ENCODE measurements around the gene ETV5.

GRCh38 chr3:186032321-186032720 is 76.6 kb downstream of the ETV5 start:
- TF ChIP-seq ZNF274 (IDR thresholded peaks at IDR 0.05; ENCODE audit: low read length) (no peak), ZNF274 (tag by site-specific recombination; IDR thresholded peaks at IDR 0.05; ENCODE audit: borderline replicate concordance) (no peak), CTCF (tag by site-specific recombination; IDR thresholded peaks at IDR 0.05) (no peak), RBAK (tag by site-specific recombination; IDR thresholded peaks at IDR 0.05) (no peak), ZNF544 (tag by site-specific recombination; IDR thresholded peaks at IDR 0.05) (no peak), BCL11A (tag by site-specific recombination; IDR thresholded peaks at IDR 0.05; ENCODE audit: low read depth) (no peak), ZNF704 (tag by site-specific recombination; IDR thresholded peaks at IDR 0.05) (no peak), PATZ1 (tag by site-specific recombination; IDR thresholded peaks at IDR 0.05) (no peak), ZNF530 (tag by site-specific recombination; IDR thresholded peaks at IDR 0.05; ENCODE audit: low read depth) (no peak), ATF2 (tag by site-specific recombination; IDR thresholded peaks at IDR 0.05; ENCODE audit: low read depth) (no peak), ZNF24 (tag by site-specific recombination; IDR thresholded peaks at IDR 0.05) (no peak), ZNF121 (tag by site-specific recombination; IDR thresholded peaks at IDR 0.05) (no peak)
